Cardiac fibroblast (primary cell): ENCODE results near the gene LAPTM5.

ENCODE experiments used
- DNase-seq, 2 donors: peaks; one replicate each; pipeline versions ENCODE4 v3.0.0 to v3.0.0-alpha.2; 2010; ENCODE audit warnings: low read depth in 2 of 2
- H3K4me3 ChIP-seq, 2 donors: replicated peaks in 1 of 2; 1 replicate in 1 of 2; 2 replicates in 1 of 2; pipeline ENCODE4 v1.5.1; 2011; ENCODE audit warnings: low read depth in 2 of 2, low read length in 2 of 2, mild to moderate bottlenecking in 2 of 2, moderate library complexity in 1 of 2
- CTCF ChIP-seq: IDR thresholded peaks from one replicate; pipeline ENCODE4 v1.5.1; 2011; ENCODE audit warnings: low read depth, mild to moderate bottlenecking, low read length, inconsistent platforms

LAPTM5 gene

GRCh38 chr1:30763651-30764248, 6.2 kb upstream of the LAPTM5 start:
- H3K4me3 ChIP-seq, result no peak overlapping the region
- TF ChIP-seq CTCF, result no peak
- DNase-seq, result peak in 1 of 2 donors; percentile 39

- TF ChIP-seq CTCF, result no peak
Measured at GRCh38 chr1:30762930-30763650, 5.5 kb upstream of the LAPTM5 start.

GRCh38 chr1:30762152-30762929, 4.8 kb upstream of the LAPTM5 start:
- no peak overlapping the region for H3K4me3 ChIP-seq
- TF ChIP-seq CTCF, result no peak
- no peak for DNase-seq

More at GRCh38 chr1:30762930-30763650, 5.5 kb upstream of the LAPTM5 start:
- no peak overlapping the region for H3K4me3 ChIP-seq
- DNase-seq, result no peak

GRCh38 chr1:30761381-30762151, 4.0 kb upstream of the LAPTM5 start:
- TF ChIP-seq CTCF, result no peak
- H3K4me3 ChIP-seq, result no peak overlapping the region
- DNase-seq, result peak in 1 of 2 donors; percentile 21

GRCh38 chr1:30760596-30761324, 3.2 kb upstream of the LAPTM5 start:
- H3K4me3 ChIP-seq, result no peak overlapping the region
- no peak for TF ChIP-seq CTCF
- no peak for DNase-seq
